Left lung (tissue), 10 donors: Measurements from ENCODE around the gene VPS13C. TPM values are rescaled to one million over a fixed set of nuclear protein-coding genes. Genes with fewer than 3 reads are reported as not detected.

Experiments used
- ATAC-seq: fragments of 200-7000 bp; cut with Tn5 transposase; one replicate; pipeline ENCODE4 v1.9.1; 2020; ENCODE audit warnings: moderate library complexity
- DNase-seq, 4 donors: peaks; one replicate each; pipeline ENCODE4 v3.0.0-alpha.2; 2013 to 2020
- H3K27ac ChIP-seq, 2 donors: fragments of 200-600 bp; sonication (generic) in 1 of 2; one replicate each; pipeline versions ENCODE4 v1.5.0 to v1.8.0; 2020 to 2021
- H3K27me3 ChIP-seq, 2 donors: fragments of 200-600 bp; sonication (generic) in 1 of 2; one replicate each; pipeline versions ENCODE4 v1.5.0 to v1.8.0; 2020 to 2021
- H3K36me3 ChIP-seq, 2 donors: fragments of 200-600 bp; sonication (generic) in 1 of 2; one replicate each; pipeline versions ENCODE4 v1.5.0 to v1.8.0; 2020 to 2021
- H3K4me1 ChIP-seq, 2 donors: fragments of 200-600 bp; one replicate each; pipeline ENCODE4 v1.8.0; 2021
- H3K4me3 ChIP-seq, 2 donors: fragments of 200-600 bp; sonication (generic) in 1 of 2; one replicate each; pipeline versions ENCODE4 v1.5.0 to v1.8.0; 2020 to 2021; ENCODE audit warnings: mild to moderate bottlenecking in 1 of 2
- H3K9me3 ChIP-seq, 2 donors: fragments of 200-600 bp; sonication (generic) in 1 of 2; one replicate each; pipeline versions ENCODE4 v1.5.0 to v1.8.0; 2020 to 2021
- CTCF ChIP-seq, 2 donors: fragments of 200-600 bp; sonication (generic) in 1 of 2; IDR thresholded peaks; one replicate each; pipeline versions ENCODE4 v1.5.0 to v1.8.0; 2021; ENCODE audit warnings: antibody characterized with exemption in 2 of 2
- intact Hi-C, 2 donors: fragments of 100-400 bp; cut with DNase I; formaldehyde crosslinking; loops; one replicate each; pipeline versions ENCODE4 v1.11.2 to v1.14.2; 2022
- polyA plus RNA-seq, 6 donors: library from polyadenylated mRNA; unstranded; fragments of 120-200 nt; gene quantifications; one replicate each; pipeline ENCODE4 v1.2.1, GENCODE V29; 2013; ENCODE audit not compliant: insufficient read length in 6 of 6
- total RNA-seq, 2 donors: library from RNA; stranded (reverse); fragmentation: NEBNext Ultra II Directional; extraction: Animal tissue kit (Norgen Biotek cat#: 25700); gene quantifications; one replicate each; pipeline ENCODE4 v1.2.1, GENCODE V29; 2021
- donor health status: DM: no; HTN: yes; CAD: no.
- donor health status: DM: no; HTN: no; CAD: no.

Gene VPS13C
- total and polyA plus RNA-seq, 8 donors: 54.8 to 96.7 (median 61.4) TPM

- no peak for ATAC-seq
- Histone ChIP-seq H3K27me3 (no peaks in the 10 kb centered on the region), H3K9me3 (no peaks in the 10 kb centered on the region), H3K27ac (no peak overlapping the region), H3K36me3 (no peaks in the 10 kb centered on the region), H3K4me1 (no peaks in the 10 kb centered on the region), H3K4me3 (no peak overlapping the region)
- intact Hi-C loops: no loop called here
- no peak for TF ChIP-seq CTCF (IDR thresholded peaks at IDR 0.05)
- no peak for DNase-seq
Measured at GRCh38 chr15:62107571-62108121, 47.4 kb upstream of the VPS13C start.

DNA sequence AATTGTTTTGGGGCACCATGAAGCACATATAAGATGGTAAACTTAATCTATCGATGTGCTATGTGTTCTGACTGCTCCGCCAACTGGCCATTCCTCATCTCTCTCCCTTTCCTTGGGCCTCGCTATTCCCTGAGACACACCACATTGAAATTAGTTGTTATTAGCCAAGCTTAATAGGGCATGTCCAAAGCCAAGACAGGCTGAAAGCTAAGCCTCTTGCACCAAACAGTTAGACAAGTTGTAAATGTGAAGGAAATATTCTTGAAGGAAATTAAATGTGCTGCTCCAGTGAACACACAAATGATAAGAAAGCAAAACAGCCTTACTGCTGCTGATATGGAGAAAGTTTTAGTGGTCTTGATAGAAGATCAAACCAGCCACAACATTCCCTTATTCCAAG, 45.8 kb upstream of the VPS13C start:
- ATAC-seq (no peak), DNase-seq (no peak)
- no peak overlapping the region for H3K4me3 ChIP-seq
- TF ChIP-seq CTCF (IDR thresholded peaks at IDR 0.05): no peak
- no peaks in the 10 kb centered on the region for H3K36me3 ChIP-seq
- H3K4me1 ChIP-seq: no peaks in the 10 kb centered on the region
- no peaks in the 10 kb centered on the region for H3K9me3 ChIP-seq
- intact Hi-C loops: no loop called here
- no peaks in the 10 kb centered on the region for H3K27me3 ChIP-seq
- no peak overlapping the region for H3K27ac ChIP-seq

- Histone ChIP-seq H3K27me3 (no peaks in the 10 kb centered on the region), H3K9me3 (no peaks in the 10 kb centered on the region), H3K4me3 (no peak overlapping the region), H3K4me1 (no peaks in the 10 kb centered on the region), H3K36me3 (no peaks in the 10 kb centered on the region), H3K27ac (no peak overlapping the region)
- intact Hi-C loops: no loop called here
- no peak for TF ChIP-seq CTCF (IDR thresholded peaks at IDR 0.05)
- DNase-seq (no peak), ATAC-seq (no peak)
Measured at GRCh38 chr15:62105266-62105665, 45.0 kb upstream of the VPS13C start.

DNA sequence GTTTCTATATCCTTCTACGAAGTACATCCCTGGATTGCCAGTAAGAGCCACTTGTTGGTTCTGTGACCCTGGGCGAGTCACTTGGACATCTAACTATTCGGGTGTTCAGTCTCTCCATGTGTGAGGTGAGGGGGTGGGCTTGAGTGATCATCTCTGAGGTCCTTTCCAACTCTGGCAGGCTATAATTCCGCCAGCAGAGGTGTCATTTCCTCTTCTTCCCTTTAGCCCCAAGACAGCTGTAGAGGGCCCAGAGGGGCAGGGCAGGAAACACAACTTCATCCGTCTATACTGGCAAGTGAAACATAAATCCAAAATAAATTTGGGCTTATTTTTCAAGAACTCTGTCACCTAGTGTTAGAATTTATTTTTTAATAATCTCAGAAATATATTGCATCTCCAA, 44.6 kb upstream of the VPS13C start:
- no peak for TF ChIP-seq CTCF (IDR thresholded peaks at IDR 0.05)
- no peak overlapping the region for H3K27ac ChIP-seq
- no peak overlapping the region for H3K4me3 ChIP-seq
- DNase-seq (no peak), ATAC-seq (no peak)
- intact Hi-C loops: no loop called here
- H3K9me3 ChIP-seq: no peaks in the 10 kb centered on the region
- H3K36me3 ChIP-seq: no peaks in the 10 kb centered on the region
- H3K4me1 ChIP-seq: no peaks in the 10 kb centered on the region
- H3K27me3 ChIP-seq: no peaks in the 10 kb centered on the region

GRCh38 chr15:62104401-62104800, 44.2 kb upstream of the VPS13C start:
- Histone ChIP-seq H3K4me3 (no peak overlapping the region), H3K9me3 (no peaks in the 10 kb centered on the region), H3K27me3 (no peaks in the 10 kb centered on the region), H3K36me3 (no peaks in the 10 kb centered on the region), H3K4me1 (peaks cover 0 to 4% of the 10 kb centered on the region in 2 donors), H3K27ac (no peak overlapping the region)
- no peak for TF ChIP-seq CTCF (IDR thresholded peaks at IDR 0.05)
- DNase-seq: no peak
- intact Hi-C loops: no loop called here
- no peak for ATAC-seq
